HG02884 (cell line): ENCODE data around the gene KLHL12.

Experiments
- ATAC-seq: cut with Tn5 transposase; IDR thresholded peaks from one replicate; pipeline ENCODE4 v1.9.1; 2021; ENCODE audit warnings: mild to moderate bottlenecking, moderate library complexity; ENCODE audit not compliant: unreplicated experiment

Gene KLHL12

DNA sequence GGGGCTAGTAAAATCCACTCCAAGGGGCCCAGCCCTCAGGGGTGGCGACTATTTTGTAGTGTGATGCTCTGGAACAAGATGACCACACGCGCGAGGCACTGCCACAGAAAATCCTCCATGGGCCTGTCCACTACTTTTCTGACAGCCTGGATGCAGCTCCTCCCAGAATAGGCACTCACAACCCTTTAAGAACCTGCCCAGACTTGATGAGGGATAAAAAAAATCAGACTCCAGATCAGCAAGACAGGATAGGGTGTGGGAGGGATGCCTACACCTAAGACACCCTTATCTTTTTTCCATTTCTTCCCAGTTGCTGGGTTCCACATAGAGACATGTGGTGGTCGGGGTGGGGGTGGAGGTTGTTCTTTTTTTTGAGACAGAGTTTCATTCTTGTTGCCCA is 82.8 kb downstream of the KLHL12 start:
- ATAC-seq: no peak

DNA sequence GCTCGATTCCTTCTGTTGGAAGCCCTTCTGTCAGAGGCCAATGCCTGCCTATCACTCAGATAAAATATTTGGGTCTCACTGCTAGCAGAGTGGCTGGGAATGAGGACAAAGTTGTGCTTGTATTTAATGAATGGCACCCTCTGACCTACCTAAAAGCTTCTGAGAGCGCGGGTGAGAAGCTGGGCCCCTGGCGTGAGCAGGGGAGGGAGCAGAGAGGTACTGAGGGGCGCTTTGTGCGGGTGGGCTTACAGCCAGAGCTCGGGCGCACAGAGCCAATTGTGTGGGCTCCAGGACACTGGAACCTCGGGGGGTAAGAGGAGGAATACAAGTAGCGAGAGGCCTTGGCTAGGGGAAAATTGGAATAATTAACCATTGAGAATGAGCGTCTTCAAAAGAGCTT is 84.0 kb downstream of the KLHL12 start:
- no peak for ATAC-seq
